Astrocyte (in vitro differentiated cells and primary cell): ENCODE measurements around the gene ZBBX.

Source experiments
- EZH2 ChIP-seq: IDR thresholded peaks from 2 replicates; pipeline ENCODE4 v1.6.1; 2012; ENCODE audit warnings: mild to moderate bottlenecking, low read length, inconsistent platforms; ENCODE audit not compliant: insufficient read depth
- TF ChIP-seq, protein P1 (sequence below): IDR thresholded peaks from 2 replicates; pipeline ENCODE4 v1.5.1; 2011; ENCODE audit warnings: low read depth, mild to moderate bottlenecking, inconsistent platforms, low read length, moderate library complexity; ENCODE audit not compliant: insufficient read depth

DNA sequence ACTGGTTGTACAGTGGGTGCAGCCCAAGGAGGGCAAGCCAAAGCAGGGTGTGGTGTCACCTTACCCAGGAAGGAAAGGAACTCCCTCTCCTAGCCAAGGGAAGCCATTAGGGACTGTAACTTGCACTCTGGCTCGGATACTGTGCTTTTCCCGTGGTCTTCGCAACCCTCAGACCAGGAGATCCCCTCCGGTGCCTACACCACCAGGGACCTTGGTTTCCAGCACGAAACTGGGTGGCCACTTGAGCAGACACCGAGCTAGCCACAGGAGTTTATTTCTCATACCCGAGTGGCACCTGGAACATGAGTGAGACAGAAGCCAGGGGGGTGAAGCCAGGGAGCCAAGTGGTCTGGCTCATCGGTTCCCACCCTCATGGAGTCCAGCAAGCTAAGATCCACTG lies 90.7 kb downstream of the ZBBX start:
- TF ChIP-seq, protein P1, sequence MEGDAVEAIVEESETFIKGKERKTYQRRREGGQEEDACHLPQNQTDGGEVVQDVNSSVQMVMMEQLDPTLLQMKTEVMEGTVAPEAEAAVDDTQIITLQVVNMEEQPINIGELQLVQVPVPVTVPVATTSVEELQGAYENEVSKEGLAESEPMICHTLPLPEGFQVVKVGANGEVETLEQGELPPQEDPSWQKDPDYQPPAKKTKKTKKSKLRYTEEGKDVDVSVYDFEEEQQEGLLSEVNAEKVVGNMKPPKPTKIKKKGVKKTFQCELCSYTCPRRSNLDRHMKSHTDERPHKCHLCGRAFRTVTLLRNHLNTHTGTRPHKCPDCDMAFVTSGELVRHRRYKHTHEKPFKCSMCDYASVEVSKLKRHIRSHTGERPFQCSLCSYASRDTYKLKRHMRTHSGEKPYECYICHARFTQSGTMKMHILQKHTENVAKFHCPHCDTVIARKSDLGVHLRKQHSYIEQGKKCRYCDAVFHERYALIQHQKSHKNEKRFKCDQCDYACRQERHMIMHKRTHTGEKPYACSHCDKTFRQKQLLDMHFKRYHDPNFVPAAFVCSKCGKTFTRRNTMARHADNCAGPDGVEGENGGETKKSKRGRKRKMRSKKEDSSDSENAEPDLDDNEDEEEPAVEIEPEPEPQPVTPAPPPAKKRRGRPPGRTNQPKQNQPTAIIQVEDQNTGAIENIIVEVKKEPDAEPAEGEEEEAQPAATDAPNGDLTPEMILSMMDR = no peak
- no peak for TF ChIP-seq EZH2
